GM12878 (cell line): ENCODE measurements around the gene SMIM22. TPM values are rescaled to one million over a fixed set of nuclear protein-coding genes. Genes with fewer than 3 reads are reported as not detected.
A peak's percentile ranks its signal among the peaks of the same experiment; 100 is the strongest.

Experiments used
- ASH2L ChIP-seq: fragments of 300-600, 200-600 bp; sonication (generic); IDR thresholded peaks from 2 replicates; pipeline ENCODE4 v1.6.1; 2017; ENCODE audit warnings: low read depth, mild to moderate bottlenecking, borderline replicate concordance
- BACH1 ChIP-seq: fragments of 450-650 bp; IDR thresholded peaks from 2 replicates; pipeline ENCODE4 v1.6.1; 2017; ENCODE audit warnings: mild to moderate bottlenecking, borderline replicate concordance
- CBX3 ChIP-seq: fragments of 200-600 bp; sonication (generic); IDR thresholded peaks from 2 replicates; pipeline ENCODE4 v1.6.1; 2016; ENCODE audit warnings: low read depth, borderline replicate concordance
- MTA2 ChIP-seq: fragments of 450-650 bp; IDR thresholded peaks from 2 replicates; pipeline ENCODE4 v1.6.1; 2016; ENCODE audit warnings: low read depth, mild to moderate bottlenecking, moderate library complexity
- MXI1 ChIP-seq: fragments of 150-350 bp; IDR thresholded peaks from 2 replicates; pipeline ENCODE4 v1.6.1; 2011; ENCODE audit warnings: low read depth, mild to moderate bottlenecking, inconsistent platforms, low read length, improper control_type of control experiment
- MYC ChIP-seq: IDR thresholded peaks from 2 replicates; pipeline ENCODE4 v1.6.1; 2011; ENCODE audit warnings: mild to moderate bottlenecking, low read length, moderate library complexity, inconsistent platforms; ENCODE audit not compliant: insufficient read depth, insufficient replicate concordance, insufficient read length, severe bottlenecking
- NFIC ChIP-seq: IDR thresholded peaks from 2 replicates; pipeline ENCODE4 v1.6.1; 2012; ENCODE audit warnings: low read depth, mild to moderate bottlenecking, inconsistent platforms, low read length, moderate library complexity
- NFXL1 ChIP-seq: fragments of 450-650 bp; IDR thresholded peaks from 2 replicates; pipeline ENCODE4 v1.6.1; 2017; ENCODE audit warnings: antibody characterized with exemption, mild to moderate bottlenecking, borderline replicate concordance
- NR2F1 ChIP-seq: fragments of 450-650 bp; conservative IDR thresholded peaks from 2 replicates; pipeline ENCODE4 v1.6.1; 2017; ENCODE audit warnings: mild to moderate bottlenecking
- POLR2AphosphoS2 ChIP-seq: IDR thresholded peaks from 2 replicates; pipeline ENCODE4 v1.6.1; 2011; ENCODE audit warnings: low read depth, mild to moderate bottlenecking, low read length, improper control_type of control experiment, moderate library complexity
- RELA ChIP-seq: fragments of 450-650 bp; IDR thresholded peaks from 2 replicates; pipeline ENCODE4 v1.8.0; 2014; ENCODE audit warnings: borderline replicate concordance; ENCODE audit not compliant: partially characterized antibody
- SUZ12 ChIP-seq: fragments of 200-600 bp; sonication (generic); IDR thresholded peaks from one replicate; pipeline ENCODE4 v1.6.1; 2018; ENCODE audit warnings: antibody characterized with exemption, mild to moderate bottlenecking; ENCODE audit not compliant: unreplicated experiment
- TCF12 ChIP-seq: IDR thresholded peaks from 2 replicates; pipeline ENCODE4 v1.6.1; 2011; ENCODE audit warnings: low read depth, mild to moderate bottlenecking, low read length
- YY1 ChIP-seq: IDR thresholded peaks from 2 replicates; pipeline ENCODE4 v1.6.1; 2011; ENCODE audit warnings: low read depth, mild to moderate bottlenecking, low read length
- ZSCAN29 ChIP-seq: fragments of 450-650 bp; IDR thresholded peaks from 2 replicates; pipeline ENCODE4 v1.6.1; 2017; ENCODE audit warnings: mild to moderate bottlenecking, moderate library complexity
- polyA plus RNA-seq, 11 experiments: library from polyadenylated mRNA; depleted of rRNA in 4 of 11; unstranded in 6 of 11; stranded (reverse) in 5 of 11; fragments of >200 nt; fragmentation: Nextera tagmentation in 4 of 11; fragmentation: Illumina TruSeq in 1 of 11; extraction: Ambion mirVana in 4 of 11; extraction: Trizol in 1 of 11; gene quantifications; 1 replicate in 1 of 11; 2 replicates in 10 of 11; pipeline versions ENCODE4 v1.2.1 to v1.2.3, GENCODE V29; 2011 to 2016; ENCODE audit warnings: inconsistent platforms in 2 of 11, missing spikeins in 2 of 11, low read depth in 1 of 11
- total RNA-seq, 4 experiments: library from RNA; depleted of rRNA in 3 of 4; stranded (reverse); fragments of >200 nt in 3 of 4; fragmentation: Illumina TruSeq in 1 of 4; extraction: Trizol in 1 of 4; gene quantifications; 2 replicates each; pipeline versions ENCODE4 v1.2.1 to v1.2.3, GENCODE V29; 2013 to 2021
- TF ChIP-seq, protein P1 (sequence below): fragments of 450-650 bp; IDR thresholded peaks from 2 replicates; pipeline ENCODE4 v1.6.1; 2016; ENCODE audit warnings: mild to moderate bottlenecking
- TF ChIP-seq, protein P2 (sequence below): fragments of 450-650 bp; IDR thresholded peaks from 2 replicates; pipeline ENCODE4 v1.6.1; 2017; ENCODE audit warnings: mild to moderate bottlenecking, moderate library complexity
- TF ChIP-seq, protein P3 (sequence below): fragments of 450-650 bp; IDR thresholded peaks from 2 replicates; pipeline ENCODE4 v1.6.1; 2017; ENCODE audit warnings: mild to moderate bottlenecking, moderate library complexity
- TF ChIP-seq, protein P4 (sequence below): IDR thresholded peaks from 2 replicates; pipeline ENCODE4 v1.6.1; 2012; ENCODE audit warnings: low read depth, low read length, improper control_type of control experiment

The SMIM22 gene
- total and polyA plus RNA-seq, 10 of the 15 experiments (the other 5 are each of a cell fraction or from before 2014, with no cell fraction given) = 0.83 TPM; not detected in 9

DNA sequence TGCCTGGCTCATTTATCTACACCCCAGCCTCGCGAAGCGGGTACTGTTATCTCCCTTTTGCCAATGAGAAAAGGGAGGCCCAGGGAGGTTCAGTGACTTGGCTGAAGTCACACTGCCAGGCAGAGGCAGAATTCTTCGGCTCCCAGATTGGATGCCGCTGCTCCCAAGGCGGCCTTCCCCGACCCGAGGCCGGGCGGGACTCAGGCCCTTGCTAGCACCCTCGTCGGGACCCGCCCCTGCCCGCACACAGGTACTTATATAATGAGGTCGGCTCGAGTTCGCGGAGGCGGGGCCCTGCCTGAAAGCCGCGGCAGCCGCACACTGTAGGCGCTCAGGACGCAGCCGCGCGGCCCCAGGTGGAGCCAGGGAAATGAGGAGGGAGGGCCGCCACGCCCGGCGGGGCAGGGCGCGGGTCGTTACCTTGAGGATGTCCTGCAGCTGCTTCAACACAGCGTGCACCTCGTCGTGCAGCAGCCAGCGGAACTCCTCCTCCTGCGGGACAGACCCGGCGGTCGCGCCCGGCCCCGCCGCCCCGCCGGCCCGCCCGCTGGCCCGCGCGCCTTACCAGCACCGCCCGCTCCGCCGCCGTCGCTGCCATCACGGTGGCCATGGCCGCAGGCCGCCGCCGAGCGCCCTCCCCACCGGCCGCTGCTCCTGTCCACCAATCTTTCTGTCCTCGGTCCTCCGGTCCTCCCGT, 6.9 kb downstream of the SMIM22 start, which contains the start of gene ROGDI (continued):
- TF ChIP-seq, protein P1, sequence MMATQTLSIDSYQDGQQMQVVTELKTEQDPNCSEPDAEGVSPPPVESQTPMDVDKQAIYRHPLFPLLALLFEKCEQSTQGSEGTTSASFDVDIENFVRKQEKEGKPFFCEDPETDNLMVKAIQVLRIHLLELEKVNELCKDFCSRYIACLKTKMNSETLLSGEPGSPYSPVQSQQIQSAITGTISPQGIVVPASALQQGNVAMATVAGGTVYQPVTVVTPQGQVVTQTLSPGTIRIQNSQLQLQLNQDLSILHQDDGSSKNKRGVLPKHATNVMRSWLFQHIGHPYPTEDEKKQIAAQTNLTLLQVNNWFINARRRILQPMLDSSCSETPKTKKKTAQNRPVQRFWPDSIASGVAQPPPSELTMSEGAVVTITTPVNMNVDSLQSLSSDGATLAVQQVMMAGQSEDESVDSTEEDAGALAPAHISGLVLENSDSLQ = no peak
- no peak for TF ChIP-seq NFIC
- no peak for TF ChIP-seq SUZ12
- no peak for TF ChIP-seq POLR2AphosphoS2
- TF ChIP-seq, protein P2, sequence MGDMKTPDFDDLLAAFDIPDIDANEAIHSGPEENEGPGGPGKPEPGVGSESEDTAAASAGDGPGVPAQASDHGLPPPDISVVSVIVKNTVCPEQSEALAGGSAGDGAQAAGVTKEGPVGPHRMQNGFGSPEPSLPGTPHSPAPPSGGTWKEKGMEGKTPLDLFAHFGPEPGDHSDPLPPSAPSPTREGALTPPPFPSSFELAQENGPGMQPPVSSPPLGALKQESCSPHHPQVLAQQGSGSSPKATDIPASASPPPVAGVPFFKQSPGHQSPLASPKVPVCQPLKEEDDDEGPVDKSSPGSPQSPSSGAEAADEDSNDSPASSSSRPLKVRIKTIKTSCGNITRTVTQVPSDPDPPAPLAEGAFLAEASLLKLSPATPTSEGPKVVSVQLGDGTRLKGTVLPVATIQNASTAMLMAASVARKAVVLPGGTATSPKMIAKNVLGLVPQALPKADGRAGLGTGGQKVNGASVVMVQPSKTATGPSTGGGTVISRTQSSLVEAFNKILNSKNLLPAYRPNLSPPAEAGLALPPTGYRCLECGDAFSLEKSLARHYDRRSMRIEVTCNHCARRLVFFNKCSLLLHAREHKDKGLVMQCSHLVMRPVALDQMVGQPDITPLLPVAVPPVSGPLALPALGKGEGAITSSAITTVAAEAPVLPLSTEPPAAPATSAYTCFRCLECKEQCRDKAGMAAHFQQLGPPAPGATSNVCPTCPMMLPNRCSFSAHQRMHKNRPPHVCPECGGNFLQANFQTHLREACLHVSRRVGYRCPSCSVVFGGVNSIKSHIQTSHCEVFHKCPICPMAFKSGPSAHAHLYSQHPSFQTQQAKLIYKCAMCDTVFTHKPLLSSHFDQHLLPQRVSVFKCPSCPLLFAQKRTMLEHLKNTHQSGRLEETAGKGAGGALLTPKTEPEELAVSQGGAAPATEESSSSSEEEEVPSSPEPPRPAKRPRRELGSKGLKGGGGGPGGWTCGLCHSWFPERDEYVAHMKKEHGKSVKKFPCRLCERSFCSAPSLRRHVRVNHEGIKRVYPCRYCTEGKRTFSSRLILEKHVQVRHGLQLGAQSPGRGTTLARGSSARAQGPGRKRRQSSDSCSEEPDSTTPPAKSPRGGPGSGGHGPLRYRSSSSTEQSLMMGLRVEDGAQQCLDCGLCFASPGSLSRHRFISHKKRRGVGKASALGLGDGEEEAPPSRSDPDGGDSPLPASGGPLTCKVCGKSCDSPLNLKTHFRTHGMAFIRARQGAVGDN = no peak
- no peak for TF ChIP-seq RELA
- peak; percentile 7; the same call in 1 of the 2 replicates for TF ChIP-seq NR2F1
- no peak for TF ChIP-seq MYC
- TF ChIP-seq ASH2L = no peak
- no peak for TF ChIP-seq MTA2
- no peak for TF ChIP-seq ZSCAN29
- no peak for TF ChIP-seq BACH1
- TF ChIP-seq, protein P3, sequence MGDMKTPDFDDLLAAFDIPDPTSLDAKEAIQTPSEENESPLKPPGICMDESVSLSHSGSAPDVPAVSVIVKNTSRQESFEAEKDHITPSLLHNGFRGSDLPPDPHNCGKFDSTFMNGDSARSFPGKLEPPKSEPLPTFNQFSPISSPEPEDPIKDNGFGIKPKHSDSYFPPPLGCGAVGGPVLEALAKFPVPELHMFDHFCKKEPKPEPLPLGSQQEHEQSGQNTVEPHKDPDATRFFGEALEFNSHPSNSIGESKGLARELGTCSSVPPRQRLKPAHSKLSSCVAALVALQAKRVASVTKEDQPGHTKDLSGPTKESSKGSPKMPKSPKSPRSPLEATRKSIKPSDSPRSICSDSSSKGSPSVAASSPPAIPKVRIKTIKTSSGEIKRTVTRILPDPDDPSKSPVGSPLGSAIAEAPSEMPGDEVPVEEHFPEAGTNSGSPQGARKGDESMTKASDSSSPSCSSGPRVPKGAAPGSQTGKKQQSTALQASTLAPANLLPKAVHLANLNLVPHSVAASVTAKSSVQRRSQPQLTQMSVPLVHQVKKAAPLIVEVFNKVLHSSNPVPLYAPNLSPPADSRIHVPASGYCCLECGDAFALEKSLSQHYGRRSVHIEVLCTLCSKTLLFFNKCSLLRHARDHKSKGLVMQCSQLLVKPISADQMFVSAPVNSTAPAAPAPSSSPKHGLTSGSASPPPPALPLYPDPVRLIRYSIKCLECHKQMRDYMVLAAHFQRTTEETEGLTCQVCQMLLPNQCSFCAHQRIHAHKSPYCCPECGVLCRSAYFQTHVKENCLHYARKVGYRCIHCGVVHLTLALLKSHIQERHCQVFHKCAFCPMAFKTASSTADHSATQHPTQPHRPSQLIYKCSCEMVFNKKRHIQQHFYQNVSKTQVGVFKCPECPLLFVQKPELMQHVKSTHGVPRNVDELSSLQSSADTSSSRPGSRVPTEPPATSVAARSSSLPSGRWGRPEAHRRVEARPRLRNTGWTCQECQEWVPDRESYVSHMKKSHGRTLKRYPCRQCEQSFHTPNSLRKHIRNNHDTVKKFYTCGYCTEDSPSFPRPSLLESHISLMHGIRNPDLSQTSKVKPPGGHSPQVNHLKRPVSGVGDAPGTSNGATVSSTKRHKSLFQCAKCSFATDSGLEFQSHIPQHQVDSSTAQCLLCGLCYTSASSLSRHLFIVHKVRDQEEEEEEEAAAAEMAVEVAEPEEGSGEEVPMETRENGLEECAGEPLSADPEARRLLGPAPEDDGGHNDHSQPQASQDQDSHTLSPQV = no peak
- TF ChIP-seq NFXL1 = no peak
- TF ChIP-seq, protein P4, sequence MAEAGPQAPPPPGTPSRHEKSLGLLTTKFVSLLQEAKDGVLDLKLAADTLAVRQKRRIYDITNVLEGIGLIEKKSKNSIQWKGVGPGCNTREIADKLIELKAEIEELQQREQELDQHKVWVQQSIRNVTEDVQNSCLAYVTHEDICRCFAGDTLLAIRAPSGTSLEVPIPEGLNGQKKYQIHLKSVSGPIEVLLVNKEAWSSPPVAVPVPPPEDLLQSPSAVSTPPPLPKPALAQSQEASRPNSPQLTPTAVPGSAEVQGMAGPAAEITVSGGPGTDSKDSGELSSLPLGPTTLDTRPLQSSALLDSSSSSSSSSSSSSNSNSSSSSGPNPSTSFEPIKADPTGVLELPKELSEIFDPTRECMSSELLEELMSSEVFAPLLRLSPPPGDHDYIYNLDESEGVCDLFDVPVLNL = no peak
- TF ChIP-seq MXI1 = peak; percentile 48; the same call in 1 of the 2 replicates
- TF ChIP-seq TCF12 = 0 out of 2 replicates have a peak, but pooled peaks have one; percentile 4
- no peak for TF ChIP-seq YY1
- no peak for TF ChIP-seq CBX3
